HepG2 (cell line): Measurements from ENCODE around the gene BACE1-AS. TPM values are rescaled to one million over a fixed set of nuclear protein-coding genes. Genes with fewer than 3 reads are reported as not detected.

Source experiments
- ATAC-seq: fragments of 200-7000 bp; cut with Tn5 transposase; 3 replicates; pipeline ENCODE4 v1.9.1; 2020; ENCODE audit warnings: mild to moderate bottlenecking, moderate library complexity
- BruUV-seq: library from RNA; stranded (reverse); fragments of 400-500 nt; replicated peaks from 2 replicates; lab custom pipeline; 2021; lab: Mats Ljungman, UMichigan
- CTCF ChIA-PET: fragments of 300-600 bp; formaldehyde crosslinking; extraction: SDS; loops from one replicate; lab custom pipeline; 2021; ENCODE audit warnings: low total read pairs, inconsistent platforms, low intra/inter-chr PET ratio; lab: Yijun Ruan, JAX
- POLR2A ChIA-PET: fragments of 350-600 bp; sonication (Branson Sonifier 250); formaldehyde crosslinking; loops from one replicate; lab custom pipeline; 2020; ENCODE audit warnings: antibody characterized with exemption, inconsistent platforms; lab: Yijun Ruan, JAX
- DNase-seq: peaks from one replicate; pipeline ENCODE4 v3.0.0-alpha.2; 2015; ENCODE audit warnings: low spot score
- FAIRE-seq: peaks from 3 replicates; lab custom pipeline; 2011; peaks lifted over from hg19 to GRCh38; lab: Jason Lieb, UNC
- H2AFZ ChIP-seq: one replicate; pipeline ENCODE4 v1.6.1; 2011; ENCODE audit warnings: low read length, inconsistent platforms
- H3K27ac ChIP-seq: fragments of 300-600 bp; 3 replicates; pipeline ENCODE4 v1.8.0; 2011; ENCODE audit warnings: mixed run types, mild to moderate bottlenecking, mixed read lengths, low read length, inconsistent platforms; ENCODE audit not compliant: insufficient read depth; ENCODE audit errors: extremely low read length
- H3K27me3 ChIP-seq, 2 experiments: fragments of 200-600 bp in 1 of 2; 2 replicates in 1 of 2; 3 replicates in 1 of 2; pipeline versions ENCODE4 v1.6.0 to v1.8.0; 2011; ENCODE audit warnings: low read length in 2 of 2, mild to moderate bottlenecking in 2 of 2, moderate library complexity in 2 of 2, inconsistent platforms in 1 of 2; ENCODE audit not compliant: insufficient read depth in 2 of 2, control insufficient read depth in 1 of 2
- H3K36me3 ChIP-seq, 2 experiments: fragments of 200-600 bp in 1 of 2; replicated peaks in 1 of 2; 2 replicates in 1 of 2; 3 replicates in 1 of 2; pipeline versions ENCODE4 v1.5.1 to v1.8.0; 2011; ENCODE audit warnings: low read length in 2 of 2, inconsistent platforms in 1 of 2; ENCODE audit not compliant: insufficient read depth in 2 of 2, control insufficient read depth in 1 of 2
- H3K4me1 ChIP-seq: 2 replicates; pipeline ENCODE4 v1.5.1; 2012; ENCODE audit warnings: low read length, inconsistent platforms; ENCODE audit not compliant: insufficient read depth
- H3K4me2 ChIP-seq: 2 replicates; pipeline ENCODE4 v1.6.0; 2011; ENCODE audit warnings: low read depth, low read length, inconsistent platforms
- H3K4me3 ChIP-seq, 3 experiments: fragments of 200-600 bp in 1 of 3; sonication (generic), shearing (Covaris generic) in 1 of 3; replicated peaks in 1 of 3; 2 replicates each; pipeline ENCODE4 v1.5.1; 2011 to 2016; ENCODE audit warnings: low read length in 3 of 3, inconsistent platforms in 2 of 3, low read depth in 2 of 3, mild to moderate bottlenecking in 2 of 3, control low read depth in 1 of 3, mixed read lengths in 1 of 3; ENCODE audit not compliant: insufficient read depth in 1 of 3
- H3K79me2 ChIP-seq: one replicate; pipeline ENCODE4 v1.6.1; 2011; ENCODE audit warnings: low read length, inconsistent platforms; ENCODE audit not compliant: insufficient read depth
- H3K9ac ChIP-seq: 2 replicates; pipeline ENCODE4 v1.6.0; 2011; ENCODE audit warnings: mild to moderate bottlenecking, low read depth, low read length, inconsistent platforms; ENCODE audit not compliant: insufficient read depth
- H3K9me3 ChIP-seq: 2 replicates; pipeline ENCODE4 v1.5.1; 2012; ENCODE audit warnings: mild to moderate bottlenecking, low read length
- H4K20me1 ChIP-seq: 2 replicates; pipeline ENCODE4 v1.6.0; 2011; ENCODE audit warnings: inconsistent platforms, mild to moderate bottlenecking, low read length, moderate library complexity; ENCODE audit not compliant: insufficient read depth
- EZH2 ChIP-seq: conservative IDR thresholded peaks from 2 replicates; pipeline ENCODE4 v1.6.1; 2012; ENCODE audit warnings: mild to moderate bottlenecking, low read depth, low read length, moderate library complexity
- KLF16 ChIP-seq, 2 experiments: sonication (generic) in 1 of 2; formaldehyde crosslinking in 1 of 2; IDR thresholded peaks; 2 replicates each; pipeline versions ENCODE4 v1.6.1 to v1.8.0; 2016 to 2023; ENCODE audit warnings: missing genetic modification reagents in 2 of 2, missing compliant biosample characterization in 1 of 2
- MAZ ChIP-seq, 2 experiments: sonication (generic) in 1 of 2; formaldehyde crosslinking in 1 of 2; IDR thresholded peaks; 2 replicates each; pipeline versions ENCODE4 v1.5.0 to v1.6.1; 2012 to 2020; ENCODE audit warnings: low read depth in 2 of 2, mild to moderate bottlenecking in 2 of 2, borderline replicate concordance in 1 of 2, improper control_type of control experiment in 1 of 2, low read length in 1 of 2, missing genetic modification reagents in 1 of 2, moderate library complexity in 1 of 2
- MTF2 ChIP-seq: sonication (generic); formaldehyde crosslinking; IDR thresholded peaks from 2 replicates; pipeline ENCODE4 v1.5.0; 2020; ENCODE audit warnings: missing genetic modification reagents, borderline replicate concordance
- RARG ChIP-seq: sonication (generic); formaldehyde crosslinking; IDR thresholded peaks from 2 replicates; pipeline ENCODE4 v1.4.0; 2020; ENCODE audit warnings: low read depth, mild to moderate bottlenecking, missing genetic modification reagents
- RBAK ChIP-seq: sonication (generic); formaldehyde crosslinking; IDR thresholded peaks from 2 replicates; pipeline ENCODE4 v1.5.1; 2020; ENCODE audit warnings: mild to moderate bottlenecking, missing genetic modification reagents
- TBP ChIP-seq: sonication (generic); formaldehyde crosslinking; IDR thresholded peaks from 2 replicates; pipeline ENCODE4 v1.5.0; 2020; ENCODE audit warnings: missing genetic modification reagents
- U2AF1 ChIP-seq: fragments of 200-400 bp; formaldehyde crosslinking; optimal IDR thresholded peaks from 2 replicates; pipeline ENCODE3; 2017; ENCODE audit warnings: mild to moderate bottlenecking, low read depth, low read length
- ZNF747 ChIP-seq: sonication (generic); formaldehyde crosslinking; IDR thresholded peaks from 2 replicates; pipeline ENCODE4 v1.8.1; 2023; ENCODE audit warnings: missing genetic modification reagents, mild to moderate bottlenecking, borderline replicate concordance
- WGBS: methylation state at CpG from one replicate; pipeline ENCODE4 v1.1.6; 2017; ENCODE audit warnings: low lambda C conversion rate; 5-methylcytosine and 5-hydroxymethylcytosine counted together
- in situ Hi-C: cut with HindIII; loops from 2 replicates; pipeline ENCODE4 v1.10.0; 2017; ENCODE audit warnings: low pct_unique_long_range_greater_than_20kb; ENCODE audit not compliant: extremely low pct_ligation_motif_present
- intact Hi-C: fragments of 100-400 bp; cut with micrococcal nuclease; formaldehyde crosslinking; loops from one replicate; pipeline ENCODE4 v1.10.0; 2022; ENCODE audit not compliant: unreplicated experiment
- polyA plus RNA-seq, 8 experiments: library from polyadenylated mRNA; depleted of rRNA in 3 of 8; stranded (reverse) in 7 of 8; unstranded in 1 of 8; fragments of >200 nt; fragmentation: Illumina TruSeq in 4 of 8; extraction: Trizol in 4 of 8; gene quantifications; 2 replicates each; pipeline versions ENCODE4 v1.2.1 to v1.2.3, GENCODE V29; 2011 to 2016; ENCODE audit warnings: low read depth in 4 of 8, missing spikeins in 1 of 8, mixed read lengths in 1 of 8; ENCODE audit not compliant: insufficient read depth in 1 of 8
- total RNA-seq, 5 experiments: library from RNA; depleted of rRNA; stranded (reverse); fragments of >200 nt; fragmentation: Illumina TruSeq; extraction: Trizol; gene quantifications; 2 replicates each; pipeline ENCODE4 v1.2.3, GENCODE V29; 2016; ENCODE audit warnings: low read depth in 1 of 5
- TF ChIP-seq, protein P1 (sequence below): sonication (generic); formaldehyde crosslinking; IDR thresholded peaks from 2 replicates; pipeline ENCODE4 v1.4.0; 2020; ENCODE audit warnings: missing genetic modification reagents
- TF ChIP-seq, protein P2 (sequence below): sonication (generic); formaldehyde crosslinking; IDR thresholded peaks from 2 replicates; pipeline ENCODE4 v1.4.0; 2020; ENCODE audit warnings: missing genetic modification reagents
- TF ChIP-seq, protein P3 (sequence below): sonication (generic); formaldehyde crosslinking; IDR thresholded peaks from 2 replicates; pipeline ENCODE4 v1.8.1; 2023; ENCODE audit warnings: mild to moderate bottlenecking, inconsistent platforms, moderate library complexity, missing genetic modification reagents, borderline replicate concordance
- TF ChIP-seq, protein P4 (sequence below): IDR thresholded peaks from 2 replicates; pipeline ENCODE4 v1.6.1; 2012; ENCODE audit warnings: low read depth, low read length, improper control_type of control experiment
- TF ChIP-seq, protein P5 (sequence below): sonication (generic); formaldehyde crosslinking; IDR thresholded peaks from 2 replicates; pipeline ENCODE4 v1.4.0; 2020; ENCODE audit warnings: missing genetic modification reagents, mild to moderate bottlenecking, borderline replicate concordance

The BACE1-AS gene
- total and polyA plus RNA-seq, 2 of the 13 experiments (the other 11 are each of a cell fraction or from before 2014, with no cell fraction given): 2.0 to 3.9 TPM

DNA sequence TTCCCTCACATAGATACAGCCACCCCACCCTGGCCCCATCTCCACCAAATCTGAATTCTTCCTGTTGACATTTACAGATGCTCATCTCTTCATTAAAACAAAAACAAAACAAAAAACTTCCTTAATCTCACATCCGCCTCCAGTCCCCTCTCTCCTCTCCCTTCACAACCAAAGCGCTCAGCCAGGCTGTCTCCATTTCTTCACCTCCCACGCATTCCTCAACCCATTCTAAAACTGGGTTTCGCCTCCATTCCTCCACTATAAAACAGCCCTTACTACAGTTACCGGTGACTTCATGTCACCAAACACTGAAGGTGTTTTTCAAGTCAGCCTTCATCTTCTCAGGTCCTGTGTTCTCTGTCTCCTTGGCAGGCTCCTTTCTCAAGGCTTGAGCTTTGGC, 9.6 kb downstream of the BACE1-AS start (continued):
- TF ChIP-seq, protein P1, sequence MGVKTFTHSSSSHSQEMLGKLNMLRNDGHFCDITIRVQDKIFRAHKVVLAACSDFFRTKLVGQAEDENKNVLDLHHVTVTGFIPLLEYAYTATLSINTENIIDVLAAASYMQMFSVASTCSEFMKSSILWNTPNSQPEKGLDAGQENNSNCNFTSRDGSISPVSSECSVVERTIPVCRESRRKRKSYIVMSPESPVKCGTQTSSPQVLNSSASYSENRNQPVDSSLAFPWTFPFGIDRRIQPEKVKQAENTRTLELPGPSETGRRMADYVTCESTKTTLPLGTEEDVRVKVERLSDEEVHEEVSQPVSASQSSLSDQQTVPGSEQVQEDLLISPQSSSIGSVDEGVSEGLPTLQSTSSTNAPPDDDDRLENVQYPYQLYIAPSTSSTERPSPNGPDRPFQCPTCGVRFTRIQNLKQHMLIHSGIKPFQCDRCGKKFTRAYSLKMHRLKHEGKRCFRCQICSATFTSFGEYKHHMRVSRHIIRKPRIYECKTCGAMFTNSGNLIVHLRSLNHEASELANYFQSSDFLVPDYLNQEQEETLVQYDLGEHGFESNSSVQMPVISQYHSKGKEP (CRISPR knock-in tag): no peak
- no peak for TF ChIP-seq MTF2 (CRISPR knock-in tag)
- no peak for TF ChIP-seq EZH2
- no peak for TF ChIP-seq RARG
- no peak for TF ChIP-seq KLF16 (CRISPR knock-in tag; IDR thresholded peaks at IDR 0.05)
- TF ChIP-seq, protein P2, sequence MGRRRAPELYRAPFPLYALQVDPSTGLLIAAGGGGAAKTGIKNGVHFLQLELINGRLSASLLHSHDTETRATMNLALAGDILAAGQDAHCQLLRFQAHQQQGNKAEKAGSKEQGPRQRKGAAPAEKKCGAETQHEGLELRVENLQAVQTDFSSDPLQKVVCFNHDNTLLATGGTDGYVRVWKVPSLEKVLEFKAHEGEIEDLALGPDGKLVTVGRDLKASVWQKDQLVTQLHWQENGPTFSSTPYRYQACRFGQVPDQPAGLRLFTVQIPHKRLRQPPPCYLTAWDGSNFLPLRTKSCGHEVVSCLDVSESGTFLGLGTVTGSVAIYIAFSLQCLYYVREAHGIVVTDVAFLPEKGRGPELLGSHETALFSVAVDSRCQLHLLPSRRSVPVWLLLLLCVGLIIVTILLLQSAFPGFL: no peak
- TF ChIP-seq ZNF747: no peak
- no peak for TF ChIP-seq MAZ (IDR thresholded peaks at IDR 0.05; ENCODE audit: borderline replicate concordance, low read depth, low read length)
- no peak for TF ChIP-seq MAZ (CRISPR knock-in tag; IDR thresholded peaks at IDR 0.05; ENCODE audit: low read depth)

DNA sequence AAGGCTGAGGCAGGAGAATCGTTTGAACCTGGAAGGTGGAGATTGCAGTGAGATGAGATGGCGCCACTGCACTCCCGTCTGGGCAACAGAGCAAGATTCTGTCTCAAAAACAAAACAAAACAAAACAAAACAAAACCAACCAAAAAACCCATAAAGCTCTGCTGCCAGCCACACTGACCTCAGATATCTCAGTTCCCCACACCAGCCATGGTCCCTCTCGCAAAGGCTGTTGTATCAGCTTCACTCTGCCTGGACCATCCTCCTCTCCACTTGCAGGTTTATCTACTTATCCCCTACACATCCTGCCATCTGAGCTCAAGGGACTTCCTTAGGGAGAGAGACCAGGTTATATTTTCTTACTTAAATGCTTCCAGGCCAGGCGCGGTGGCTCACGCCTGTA, 11.1 kb downstream of the BACE1-AS start:
- DNase-seq: no peak
- Histone ChIP-seq H3K4me3 (no peak overlapping the region), H3K27ac (no peak overlapping the region), H2AFZ (no peak overlapping the region), H3K4me1 (peaks cover 74% of the 10 kb centered on the region), H3K79me2 (peaks cover 2% of the 10 kb centered on the region), H3K36me3 (no peaks in the 10 kb centered on the region), H3K4me2 (no peak overlapping the region), H3K9me3 (no peaks in the 10 kb centered on the region), H4K20me1 (no peaks in the 10 kb centered on the region), H3K9ac (no peak overlapping the region), H3K27me3 (no peaks in the 10 kb centered on the region)
- ChIA-PET CTCF (no interaction called here), POLR2A (interaction anchor here (1.8 to 7.1 kb wide), 3 partner anchors 12 to 124 kb away, joined by 5 to 62 read pairs (median 33); partner anchors contain the start of genes BACE1, CEP164 and SIDT2)
- 80% methylated on average over 6 of the region's 7 CpGs for WGBS
- in situ Hi-C loops: no loop called here
- FAIRE-seq: no peak
- ATAC-seq: no peak
- intact Hi-C loops: no loop called here
- no TSS peak for BruUV-seq
- TF ChIP-seq, protein P3, sequence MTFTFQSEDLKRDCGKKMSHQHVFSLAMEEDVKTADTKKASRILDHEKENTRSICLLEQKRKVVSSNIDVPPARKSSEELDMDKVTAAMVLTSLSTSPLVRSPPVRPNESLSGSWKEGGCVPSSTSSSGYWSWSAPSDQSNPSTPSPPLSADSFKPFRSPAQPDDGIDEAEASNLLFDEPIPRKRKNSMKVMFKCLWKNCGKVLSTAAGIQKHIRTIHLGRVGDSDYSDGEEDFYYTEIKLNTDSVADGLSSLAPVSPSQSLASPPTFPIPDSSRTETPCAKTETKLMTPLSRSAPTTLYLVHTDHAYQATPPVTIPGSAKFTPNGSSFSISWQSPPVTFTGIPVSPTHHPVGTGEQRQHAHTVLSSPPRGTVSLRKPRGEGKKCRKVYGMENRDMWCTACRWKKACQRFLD (CRISPR knock-in tag): no peak
- no peak for TF ChIP-seq U2AF1
- TF ChIP-seq, protein P4, sequence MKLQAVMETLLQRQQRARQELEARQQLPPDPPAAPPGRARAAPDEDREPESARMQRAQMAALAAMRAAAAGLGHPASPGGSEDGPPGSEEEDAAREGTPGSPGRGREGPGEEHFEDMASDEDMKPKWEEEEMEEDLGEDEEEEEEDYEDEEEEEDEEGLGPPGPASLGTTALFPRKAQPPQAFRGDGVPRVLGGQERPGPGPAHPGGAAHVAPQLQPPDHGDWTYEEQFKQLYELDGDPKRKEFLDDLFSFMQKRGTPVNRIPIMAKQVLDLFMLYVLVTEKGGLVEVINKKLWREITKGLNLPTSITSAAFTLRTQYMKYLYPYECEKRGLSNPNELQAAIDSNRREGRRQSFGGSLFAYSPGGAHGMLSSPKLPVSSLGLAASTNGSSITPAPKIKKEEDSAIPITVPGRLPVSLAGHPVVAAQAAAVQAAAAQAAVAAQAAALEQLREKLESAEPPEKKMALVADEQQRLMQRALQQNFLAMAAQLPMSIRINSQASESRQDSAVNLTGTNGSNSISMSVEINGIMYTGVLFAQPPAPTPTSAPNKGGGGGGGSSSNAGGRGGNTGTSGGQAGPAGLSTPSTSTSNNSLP: no peak
- TF ChIP-seq RBAK: no peak
- TF ChIP-seq TBP (CRISPR knock-in tag): no peak
- TF ChIP-seq, protein P5, sequence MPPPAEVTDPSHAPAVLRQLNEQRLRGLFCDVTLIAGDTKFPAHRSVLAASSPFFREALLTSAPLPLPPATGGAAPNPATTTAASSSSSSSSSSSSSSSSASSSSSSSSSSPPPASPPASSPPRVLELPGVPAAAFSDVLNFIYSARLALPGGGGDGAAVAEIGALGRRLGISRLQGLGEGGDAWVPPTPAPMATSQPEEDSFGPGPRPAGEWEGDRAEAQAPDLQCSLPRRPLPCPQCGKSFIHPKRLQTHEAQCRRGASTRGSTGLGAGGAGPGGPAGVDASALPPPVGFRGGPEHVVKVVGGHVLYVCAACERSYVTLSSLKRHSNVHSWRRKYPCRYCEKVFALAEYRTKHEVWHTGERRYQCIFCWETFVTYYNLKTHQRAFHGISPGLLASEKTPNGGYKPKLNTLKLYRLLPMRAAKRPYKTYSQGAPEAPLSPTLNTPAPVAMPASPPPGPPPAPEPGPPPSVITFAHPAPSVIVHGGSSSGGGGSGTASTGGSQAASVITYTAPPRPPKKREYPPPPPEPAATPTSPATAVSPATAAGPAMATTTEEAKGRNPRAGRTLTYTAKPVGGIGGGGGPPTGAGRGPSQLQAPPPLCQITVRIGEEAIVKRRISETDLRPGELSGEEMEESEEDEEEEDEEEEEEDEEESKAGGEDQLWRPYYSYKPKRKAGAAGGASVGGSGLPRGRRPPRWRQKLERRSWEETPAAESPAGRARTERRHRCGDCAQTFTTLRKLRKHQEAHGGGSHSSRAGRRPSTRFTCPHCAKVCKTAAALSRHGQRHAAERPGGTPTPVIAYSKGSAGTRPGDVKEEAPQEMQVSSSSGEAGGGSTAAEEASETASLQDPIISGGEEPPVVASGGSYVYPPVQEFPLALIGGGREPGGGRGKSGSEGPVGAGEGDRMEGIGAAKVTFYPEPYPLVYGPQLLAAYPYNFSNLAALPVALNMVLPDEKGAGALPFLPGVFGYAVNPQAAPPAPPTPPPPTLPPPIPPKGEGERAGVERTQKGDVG (CRISPR knock-in tag): no peak
